CD4-positive, alpha-beta T cell treated with Interleukin-12 subunit alpha and Interleukin-12 subunit beta, for 1 hour (primary cell): ENCODE data around the gene CAMTA1.

Experiments used
- DNase-seq: peaks from one replicate; pipeline ENCODE4 v3.0.0-alpha.2; 2020

The CAMTA1 gene

GRCh38 chr1:7430691-7431090 is 645.4 kb downstream of the CAMTA1 start:
- DNase-seq = no peak

DNA sequence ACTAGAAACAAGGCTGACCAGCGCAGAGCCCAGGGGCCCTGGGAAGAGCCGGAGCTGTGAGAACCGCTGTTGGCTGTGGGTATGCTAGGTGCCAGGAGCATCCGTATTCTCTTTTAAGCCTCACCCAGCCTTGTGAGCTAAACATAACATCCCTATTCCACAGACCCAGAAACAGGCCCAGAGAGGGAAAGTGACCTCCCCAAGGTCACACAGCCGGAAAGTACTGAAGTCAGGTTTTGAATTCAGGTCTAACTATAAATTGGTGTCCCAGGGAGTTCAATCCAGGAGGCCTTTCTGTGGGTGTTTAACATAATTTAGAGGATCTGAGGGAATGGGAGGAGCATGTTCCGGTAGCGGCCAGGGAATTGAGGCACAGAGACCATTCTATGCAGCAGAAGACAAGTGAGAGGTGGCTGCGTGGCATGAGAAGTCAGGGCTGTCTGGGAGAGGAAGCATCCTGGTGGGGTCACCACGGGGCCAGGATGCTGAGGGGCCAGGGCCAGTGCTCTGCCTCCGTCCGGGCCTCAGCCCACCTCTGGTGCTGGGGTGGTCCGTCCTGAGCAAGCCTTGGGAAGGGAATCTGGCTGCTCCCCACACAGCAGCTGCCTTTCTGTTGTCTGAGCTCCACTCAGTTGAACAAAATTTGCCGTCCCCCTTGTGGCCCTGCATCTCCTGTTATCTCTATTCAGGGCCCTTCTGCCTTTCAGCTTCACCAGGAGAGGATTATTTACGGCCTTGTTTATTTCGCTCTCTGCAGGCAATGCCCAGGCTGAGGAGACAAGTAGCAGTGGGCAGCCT is 647.0 kb downstream of the CAMTA1 start:
- no peak for DNase-seq

- DNase-seq = no peak
These were observed 647.7 kb downstream of the CAMTA1 start for GRCh38 chr1:7432900-7433380.

DNA sequence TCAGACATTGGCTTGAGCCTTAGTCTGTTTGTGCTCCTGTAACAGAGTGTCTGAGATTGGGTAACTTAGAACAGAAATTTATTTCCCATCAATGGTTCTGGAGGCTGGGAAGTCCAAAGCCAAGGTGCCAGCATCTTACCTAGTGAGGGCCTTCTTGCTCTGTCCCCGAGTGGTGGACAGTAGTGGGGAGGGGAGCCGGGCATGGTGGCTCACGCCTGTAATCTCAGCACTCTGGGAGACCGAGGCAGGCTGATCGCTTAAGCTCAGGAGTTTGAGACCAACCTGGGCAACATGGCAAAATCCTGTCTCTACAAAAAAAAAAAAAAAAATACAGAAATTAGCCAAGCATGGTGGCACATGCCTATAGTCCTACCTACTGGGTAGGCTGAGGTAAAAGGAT is 649.3 kb downstream of the CAMTA1 start:
- no peak for DNase-seq

GRCh38 chr1:7435276-7436055 is 650.2 kb downstream of the CAMTA1 start:
- DNase-seq = no peak

GRCh38 chr1:7436056-7437005 is 651.1 kb downstream of the CAMTA1 start:
- no peak for DNase-seq

GRCh38 chr1:7437036-7437435 is 651.8 kb downstream of the CAMTA1 start:
- DNase-seq = no peak

DNA sequence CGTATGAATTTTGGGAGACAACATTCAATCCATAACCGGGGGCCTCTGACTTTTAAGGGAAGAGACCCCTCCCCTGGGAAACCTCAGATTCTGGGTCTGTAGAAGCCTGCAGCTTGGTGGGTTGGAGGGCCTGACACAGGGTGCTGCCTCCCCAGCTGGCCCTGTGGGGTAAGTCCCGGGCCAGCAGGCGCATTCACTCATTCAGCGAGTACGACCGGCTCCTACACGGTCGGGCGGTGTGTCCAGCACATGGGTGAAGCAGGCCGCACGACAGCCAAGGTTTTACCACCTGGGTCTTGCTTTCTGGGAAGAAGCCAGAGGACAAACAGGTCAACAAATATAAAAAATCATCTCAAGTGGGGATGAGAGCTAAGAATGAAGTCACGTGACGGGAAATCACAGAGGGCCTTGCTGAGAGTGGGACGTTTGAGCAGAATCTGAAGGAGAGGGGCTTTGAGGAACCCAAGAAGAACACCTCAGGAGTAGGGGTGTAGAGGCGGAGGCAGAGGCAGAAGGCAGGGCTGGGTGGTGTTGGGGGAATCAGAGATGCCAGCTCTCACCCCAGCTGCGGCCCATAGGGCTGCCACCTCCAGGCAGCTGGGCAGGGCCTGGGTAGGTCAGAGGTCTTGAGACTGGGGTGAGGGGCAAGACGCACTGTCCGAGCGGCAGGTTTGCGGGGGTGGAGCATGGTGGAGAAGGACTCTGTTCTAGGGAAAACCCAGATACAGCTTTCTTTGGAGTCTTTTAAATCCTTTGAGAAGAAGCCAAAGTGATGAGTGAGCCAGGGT is 652.5 kb downstream of the CAMTA1 start:
- no peak for DNase-seq

DNA sequence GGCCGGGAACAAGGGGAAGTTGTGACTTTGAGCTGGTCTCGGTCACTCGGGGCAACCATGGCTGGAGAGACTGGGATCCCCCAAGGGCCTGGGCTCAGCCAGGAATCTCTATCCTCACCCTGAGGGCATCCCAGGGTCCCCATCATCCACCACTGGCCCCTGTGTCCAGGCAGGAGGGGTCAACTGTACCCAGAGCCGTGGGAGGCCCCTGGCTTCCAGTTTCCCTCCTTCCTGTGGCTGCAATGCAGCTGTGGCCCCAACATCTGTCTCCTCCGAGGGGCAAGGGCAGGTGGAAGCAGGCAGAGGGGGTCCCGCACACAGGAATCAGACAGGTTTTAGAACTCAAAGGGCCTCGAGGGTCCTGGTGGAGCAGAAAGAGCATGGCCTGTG is 653.1 kb downstream of the CAMTA1 start:
- no peak for DNase-seq

DNA sequence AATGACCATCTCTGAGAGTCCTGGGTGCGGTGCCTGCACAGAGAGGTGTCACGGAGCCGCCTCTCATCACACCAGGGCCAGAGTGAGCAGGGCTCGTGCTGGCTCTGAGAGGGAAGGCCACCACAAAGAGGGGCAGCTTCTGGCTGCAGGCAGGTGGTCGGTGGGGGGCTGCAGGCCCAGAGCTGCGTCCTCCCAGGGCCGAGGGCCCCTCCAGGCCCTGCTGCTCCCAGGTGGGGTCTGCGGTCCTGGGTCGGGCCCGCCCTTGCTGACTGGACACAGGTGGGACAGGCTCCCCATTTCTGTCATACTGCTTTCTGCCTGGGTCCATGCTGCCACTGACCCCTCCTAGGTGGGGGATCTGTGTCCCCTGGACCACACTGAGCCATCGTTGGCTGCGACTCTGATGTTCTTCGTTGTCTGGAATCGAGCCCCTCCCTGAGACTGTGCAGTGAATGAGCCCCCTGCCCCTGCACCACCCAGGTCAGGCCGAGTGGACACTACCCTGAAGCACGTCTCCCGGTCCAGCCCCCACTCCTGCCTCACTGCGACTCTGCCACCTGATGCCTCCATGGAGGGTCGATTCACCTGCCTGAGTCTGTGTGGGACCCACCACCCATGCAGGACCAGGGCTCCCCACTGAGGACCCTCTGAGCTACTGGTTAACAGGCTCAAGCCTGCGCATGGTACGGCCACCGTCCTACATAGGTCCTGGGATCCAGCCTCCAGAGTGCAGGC is 653.8 kb downstream of the CAMTA1 start:
- no peak for DNase-seq

DNA sequence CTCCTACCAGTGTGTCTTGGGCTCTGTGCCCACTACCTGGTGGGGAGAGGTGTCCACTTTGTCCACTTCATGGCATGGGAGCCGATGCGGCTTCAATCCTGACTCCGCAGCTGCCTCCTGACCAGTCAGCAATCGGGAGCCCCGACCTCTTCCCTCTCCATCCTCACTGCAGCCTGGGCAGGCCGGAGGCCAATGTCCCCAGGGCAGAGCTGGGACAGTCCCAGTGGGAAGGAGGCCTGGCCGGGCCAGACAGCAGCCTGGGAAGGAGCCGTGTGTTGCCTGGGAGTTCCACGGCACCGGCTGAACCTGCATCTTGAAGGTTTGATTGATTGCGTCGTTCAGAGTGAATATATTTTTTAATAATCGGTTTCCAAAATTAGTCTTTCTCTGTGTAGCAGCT is 654.9 kb downstream of the CAMTA1 start:
- DNase-seq = no peak

DNA sequence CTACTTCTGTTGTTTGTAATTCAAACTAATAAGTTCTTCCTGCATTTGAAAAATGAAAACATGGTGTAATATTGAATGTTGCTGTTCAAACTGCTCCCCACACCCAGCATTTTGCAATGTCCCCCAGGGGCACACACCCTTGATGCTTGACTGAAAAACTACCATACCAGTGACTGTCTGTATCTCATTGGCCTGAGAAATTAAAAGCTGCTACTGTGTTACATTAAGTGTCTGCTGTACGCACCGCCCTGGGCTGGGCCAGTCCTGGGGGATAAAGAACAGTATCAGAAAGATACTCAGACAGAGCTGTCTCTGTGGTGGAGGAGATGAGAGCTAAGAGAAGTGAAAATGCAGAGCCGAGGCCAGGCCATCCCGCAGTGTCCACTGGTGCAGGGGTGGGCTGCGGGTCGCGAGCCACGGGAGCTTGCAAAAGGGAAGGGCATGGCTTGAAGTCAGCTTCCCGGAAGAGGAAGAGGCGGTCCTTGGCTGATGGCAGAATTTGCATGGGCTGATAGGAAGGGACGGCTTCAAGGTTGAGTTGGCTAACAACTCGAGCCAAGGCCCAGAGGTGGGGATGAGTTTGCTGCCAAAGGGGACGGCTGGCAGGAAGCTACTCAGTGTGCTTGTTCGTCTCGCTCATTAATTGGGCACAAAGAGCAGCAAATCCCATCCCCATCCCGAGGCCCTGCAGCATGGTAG is 656.0 kb downstream of the CAMTA1 start:
- no peak for DNase-seq

GRCh38 chr1:7442036-7442435 is 656.8 kb downstream of the CAMTA1 start:
- DNase-seq = no peak

DNA sequence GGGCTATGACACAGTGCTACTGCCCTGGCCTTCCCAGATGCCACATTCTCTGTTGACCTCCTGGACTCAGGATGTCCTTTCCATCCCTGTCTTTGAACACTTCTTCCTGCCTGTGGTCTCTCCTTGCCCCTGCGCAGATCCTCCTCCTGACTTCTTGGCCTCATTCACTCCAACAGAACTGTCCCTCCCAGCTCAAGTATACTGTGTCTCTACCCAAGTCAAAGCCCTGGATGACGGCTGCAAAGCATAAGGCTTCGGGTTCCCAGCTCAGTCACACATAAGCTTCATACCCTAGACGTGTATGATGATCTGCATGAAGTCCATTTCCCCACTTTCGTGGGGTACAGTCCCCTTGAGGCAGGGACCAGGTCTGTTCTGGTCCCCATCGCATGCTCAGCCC is 657.7 kb downstream of the CAMTA1 start:
- DNase-seq = no peak

DNA sequence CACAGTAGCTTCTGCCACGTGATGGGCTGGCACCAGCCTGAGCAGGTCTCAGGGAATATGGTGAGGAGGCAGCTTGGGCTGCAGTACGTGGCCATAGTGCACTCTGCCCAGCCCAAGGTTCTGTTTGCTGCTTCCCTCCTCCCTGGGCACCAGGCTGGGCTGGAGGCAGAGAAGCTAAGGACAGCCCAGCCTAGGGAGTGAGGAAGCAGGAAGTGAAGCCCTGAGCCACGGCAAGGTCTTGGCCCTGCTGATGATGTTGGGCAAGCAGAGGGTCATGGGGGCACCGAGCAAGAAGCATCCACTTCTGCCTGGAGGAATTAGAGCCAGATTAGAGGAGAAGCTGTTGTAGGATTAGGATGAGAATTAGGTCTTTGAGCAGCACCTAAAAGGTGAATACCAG is 659.1 kb downstream of the CAMTA1 start:
- no peak for DNase-seq

GRCh38 chr1:7447093-7447492 is 661.8 kb downstream of the CAMTA1 start:
- no peak for DNase-seq

GRCh38 chr1:7447736-7448135 is 662.5 kb downstream of the CAMTA1 start:
- no peak for DNase-seq

GRCh38 chr1:7448986-7449385 is 663.7 kb downstream of the CAMTA1 start:
- no peak for DNase-seq

- no peak for DNase-seq
These were observed 664.5 kb downstream of the CAMTA1 start for GRCh38 chr1:7449750-7450149.

DNA sequence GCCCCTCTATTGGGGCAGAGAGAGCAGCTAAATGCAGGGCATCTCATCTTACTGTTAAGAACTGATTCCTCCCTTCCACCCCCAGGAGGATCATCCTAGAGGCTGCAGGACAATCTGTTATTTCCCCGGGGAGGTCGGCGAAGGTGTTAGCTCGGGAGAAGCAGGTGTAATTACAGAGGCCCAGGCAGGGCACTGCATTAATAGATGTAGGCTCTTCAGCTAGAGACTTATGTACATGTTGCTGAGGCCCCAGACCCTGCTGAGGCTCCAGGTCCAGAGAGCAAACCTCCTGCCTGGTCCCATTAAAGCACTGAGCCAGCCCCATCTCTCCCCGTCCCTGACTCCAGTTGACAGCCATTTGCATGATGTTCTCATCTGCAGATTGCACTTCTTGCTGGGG is 665.6 kb downstream of the CAMTA1 start:
- DNase-seq = no peak

GRCh38 chr1:7453038-7453437 is 667.8 kb downstream of the CAMTA1 start:
- DNase-seq = no peak
